ENCODE measurements around the gene TUBA3C.
"Not testable (repeated sequence)": the region's sequence is repeated elsewhere in the genome, so short reads cannot be mapped to it uniquely, and the experiment has no call there.

TUBA3C gene

DNA sequence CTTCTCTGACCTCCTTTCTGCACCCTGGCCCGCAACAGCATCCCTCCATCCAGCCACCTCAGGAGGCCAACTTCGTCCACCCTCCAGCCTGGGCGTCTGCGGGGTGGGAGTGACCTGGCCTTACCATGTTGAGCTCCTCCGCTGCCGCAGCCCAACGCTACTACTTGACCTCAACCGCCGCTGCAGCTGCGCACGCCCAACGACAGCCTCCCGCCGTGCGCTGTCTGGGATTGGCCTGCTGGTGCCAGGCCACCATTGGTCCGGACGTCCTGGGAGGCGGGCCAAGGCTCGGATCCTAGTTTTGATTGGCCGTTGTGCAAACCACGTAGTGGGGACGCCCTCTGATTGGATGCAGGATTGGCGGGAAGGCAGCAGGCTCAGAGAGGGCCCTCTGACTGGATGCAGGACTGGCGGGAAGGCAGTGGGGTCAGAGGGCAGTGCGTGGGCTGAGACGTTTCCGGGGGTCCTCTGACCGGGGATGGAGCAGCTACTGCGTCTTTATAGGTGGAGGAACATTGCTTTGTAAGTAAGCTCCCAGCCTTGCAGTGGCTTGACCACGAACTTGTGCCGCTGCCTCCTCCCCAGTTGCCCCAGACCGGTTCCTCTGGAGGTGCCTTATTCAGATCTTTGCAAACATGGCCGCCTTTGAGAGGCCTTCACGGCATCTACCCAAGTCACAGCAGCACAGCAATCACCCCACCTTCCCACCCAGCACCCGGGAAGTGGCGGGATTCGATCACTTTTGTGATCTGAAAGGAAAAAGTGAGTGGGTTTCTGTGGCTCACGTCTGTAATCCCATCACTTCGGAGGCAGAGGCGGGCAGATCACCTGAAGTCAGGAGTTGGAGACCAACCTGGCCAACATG lies at the start of gene TUBA3C:
TSS of gene TUBA3C (minus strand) at position 204 of the 865 bp plus-strand sequence. CDS start at position 127, 77 bp downstream.
- DNase-seq: no peak

DNA sequence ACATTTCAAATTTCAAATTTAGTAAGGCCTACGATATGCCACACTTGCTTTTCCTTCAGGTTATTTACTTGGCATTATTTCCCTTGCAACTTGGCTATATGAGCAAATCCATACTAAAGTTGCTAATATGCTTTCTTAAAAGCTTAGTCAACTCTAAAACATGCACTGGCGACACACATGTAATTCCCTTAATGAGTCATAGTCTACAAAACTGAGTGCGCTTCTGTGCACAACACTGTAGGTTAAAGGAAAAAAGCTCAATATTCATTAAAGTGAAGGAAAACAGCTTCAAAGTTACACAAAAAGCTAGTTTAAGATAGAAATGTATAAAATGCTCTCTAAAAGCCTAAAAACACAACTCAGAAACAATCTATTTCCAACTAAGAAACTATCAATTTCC lies 25.8 kb upstream of the TUBA3C start:
- DNase-seq: not testable (repeated sequence)

DNA sequence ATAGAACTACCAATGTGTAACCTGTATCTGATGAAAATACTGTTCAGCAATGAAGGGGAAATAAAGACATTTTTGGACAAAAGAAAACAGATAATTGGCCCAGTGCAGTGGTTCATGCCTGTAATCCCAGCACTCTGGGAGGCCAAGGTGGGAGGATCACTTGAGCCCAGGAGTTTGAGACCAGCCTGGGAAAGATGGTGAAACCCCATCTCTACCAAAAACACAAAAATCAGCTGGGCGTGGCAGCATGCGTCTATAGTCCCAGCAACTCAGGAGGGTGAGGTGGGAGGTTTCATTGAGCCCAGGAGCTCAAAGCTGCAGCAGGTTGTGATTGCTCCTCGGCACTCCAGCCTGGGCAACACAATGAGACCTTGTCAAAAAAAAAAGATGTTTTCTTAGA lies 11.0 kb upstream of the TUBA3C start:
- DNase-seq: not testable (repeated sequence)

DNA sequence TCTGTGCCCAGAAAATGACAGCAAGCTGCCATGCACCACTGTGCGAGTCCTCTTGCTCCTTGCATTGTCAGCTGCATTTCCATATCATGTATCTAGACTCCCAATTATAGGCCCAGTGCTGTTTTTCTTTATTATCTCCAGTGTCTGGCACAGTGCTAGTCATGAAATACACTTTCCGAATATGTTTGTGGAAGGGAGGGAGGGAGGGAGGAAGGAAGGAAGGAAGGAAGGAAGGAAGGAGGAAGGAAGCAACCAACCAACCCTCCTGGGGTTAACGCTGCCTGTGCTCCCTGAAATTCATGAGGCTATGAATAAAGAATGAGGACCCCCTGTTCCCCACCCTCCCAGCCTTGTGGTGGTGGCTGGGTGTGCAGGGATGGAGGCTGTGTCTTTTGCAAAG lies 8.3 kb upstream of the TUBA3C start:
- DNase-seq: not testable (repeated sequence)

DNA sequence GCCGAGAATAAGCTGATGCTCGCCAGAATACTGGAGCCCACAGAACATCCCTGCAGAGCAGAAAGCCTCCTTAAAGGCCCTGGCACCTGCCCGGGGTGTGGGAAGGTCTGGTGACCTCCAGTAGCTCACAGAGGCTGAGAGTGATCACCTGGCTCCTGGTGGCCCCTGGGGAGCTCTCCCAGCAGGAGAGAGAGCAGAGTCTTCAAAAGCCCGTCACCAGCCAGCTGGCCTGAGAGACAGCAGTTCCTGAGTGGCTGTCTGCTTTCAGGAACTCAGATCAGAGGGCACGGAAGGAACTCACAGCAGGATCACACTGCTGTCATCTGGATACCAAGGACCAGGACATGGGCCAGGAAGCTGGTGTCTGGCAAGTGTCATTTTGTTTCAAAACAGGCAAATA lies 7.7 kb upstream of the TUBA3C start:
- not testable (repeated sequence) for DNase-seq

DNA sequence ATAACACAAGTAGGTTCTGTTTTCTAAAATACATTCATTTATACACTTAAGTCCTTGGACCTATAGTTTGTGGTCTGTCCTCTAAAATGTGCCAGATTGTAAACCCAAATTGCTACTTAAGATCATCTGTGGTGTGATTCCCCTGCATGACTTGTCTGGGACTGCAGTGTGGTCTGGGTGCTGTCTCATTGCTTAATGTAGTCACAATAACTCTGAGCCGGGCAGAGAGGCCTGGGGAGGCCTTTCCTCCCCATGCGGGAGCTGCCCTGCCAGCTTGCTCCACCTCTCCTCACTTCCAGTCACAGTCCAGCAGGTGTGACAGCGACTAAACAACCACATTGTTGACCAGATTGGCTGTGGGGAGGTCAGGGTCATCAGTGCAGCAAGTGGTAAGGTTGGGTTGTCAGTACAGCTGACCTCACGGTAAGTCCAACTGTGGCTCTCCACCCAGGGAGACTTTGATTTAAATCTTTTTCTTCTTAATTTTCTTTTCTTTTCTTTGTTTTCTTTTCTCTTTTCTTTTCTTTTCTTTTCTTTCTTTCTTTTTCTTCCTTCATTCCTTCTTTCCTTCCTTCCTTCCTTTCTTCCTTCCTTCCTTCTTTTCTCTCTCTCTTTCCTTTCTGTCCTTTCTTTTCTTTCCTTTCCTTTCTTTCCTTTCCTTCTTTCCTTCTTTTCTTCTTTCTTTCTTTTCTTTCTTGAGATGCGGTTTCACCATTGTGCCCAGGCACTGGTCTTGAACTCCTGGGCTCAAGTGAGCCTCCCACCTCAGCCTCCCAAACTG lies 4.4 kb upstream of the TUBA3C start:
- DNase-seq: no peak

DNA sequence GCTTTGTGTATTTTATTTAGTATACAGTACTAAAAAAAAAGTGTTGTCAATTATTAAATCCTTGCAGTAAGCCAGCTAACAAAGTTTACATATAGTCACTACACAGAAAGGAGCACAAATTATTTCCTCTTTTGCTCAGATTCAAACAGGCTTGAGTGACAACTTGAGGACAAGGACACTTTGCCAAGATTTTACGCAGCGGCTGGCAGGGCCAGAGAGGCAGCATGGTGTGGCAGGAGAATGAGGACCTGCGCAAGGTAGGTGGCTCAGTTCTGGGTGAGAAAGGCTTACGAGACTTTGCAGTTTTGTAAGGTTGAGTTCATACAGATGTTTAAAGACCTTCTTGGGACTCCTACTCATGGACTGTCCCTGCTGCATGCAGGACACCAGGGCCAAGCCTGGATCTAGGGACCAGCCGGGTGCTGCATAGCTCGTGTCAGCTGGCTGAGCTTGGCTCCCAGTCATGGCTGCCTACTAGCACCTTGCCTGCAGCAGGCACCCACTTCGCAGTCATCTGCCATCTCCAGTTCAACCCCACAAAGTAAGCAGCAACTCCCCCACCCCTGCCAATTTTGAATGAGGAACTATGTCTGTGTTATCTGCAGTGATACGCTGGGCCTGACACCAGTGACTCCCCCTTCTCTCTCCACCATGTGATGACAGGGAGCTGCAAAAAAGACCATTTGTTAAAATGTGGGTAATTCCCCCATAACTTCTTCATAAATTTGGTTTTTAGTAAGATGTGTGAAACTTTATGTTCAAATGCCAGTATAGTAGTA lies 3.7 kb upstream of the TUBA3C start:
- no peak for DNase-seq

DNA sequence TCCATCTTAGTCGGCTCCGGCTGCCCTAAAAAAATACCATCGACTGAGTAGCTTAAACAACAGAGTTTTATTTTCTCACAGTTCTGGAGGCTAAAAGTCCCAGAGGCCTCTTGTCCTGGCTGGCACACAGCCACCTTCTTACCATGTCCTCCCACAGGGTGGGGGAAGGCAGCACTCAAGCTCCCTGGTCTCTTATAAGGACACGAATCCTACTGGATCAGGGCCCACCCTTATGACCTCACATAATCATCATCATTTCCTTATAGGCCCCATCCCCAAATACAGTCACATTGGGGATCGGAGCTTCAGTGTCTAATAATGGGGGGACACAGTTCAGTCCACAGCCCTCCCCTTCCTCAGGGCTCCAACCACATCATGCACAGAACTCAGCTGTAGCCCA lies 2.6 kb upstream of the TUBA3C start:
- no peak for DNase-seq

DNA sequence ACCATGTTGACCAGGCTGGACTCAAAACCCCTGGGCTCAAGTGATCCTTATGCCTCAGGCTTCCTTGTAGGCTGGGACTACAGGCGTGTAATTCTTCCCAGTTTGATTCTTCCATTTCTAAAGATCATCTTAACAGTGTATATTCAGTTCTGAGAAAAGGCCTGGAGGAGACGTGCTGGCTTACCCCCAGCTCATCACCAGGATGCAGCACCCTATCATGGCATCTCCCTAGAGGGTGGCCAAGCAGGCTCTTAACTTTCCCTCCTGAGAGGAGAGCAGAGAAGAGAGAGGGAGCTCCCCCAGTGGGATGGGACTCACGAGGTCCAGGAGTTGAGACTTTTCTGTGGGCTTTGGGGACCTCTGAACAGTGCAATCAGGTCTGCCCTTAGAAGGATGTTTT lies 2.1 kb upstream of the TUBA3C start:
- no peak for DNase-seq

DNA sequence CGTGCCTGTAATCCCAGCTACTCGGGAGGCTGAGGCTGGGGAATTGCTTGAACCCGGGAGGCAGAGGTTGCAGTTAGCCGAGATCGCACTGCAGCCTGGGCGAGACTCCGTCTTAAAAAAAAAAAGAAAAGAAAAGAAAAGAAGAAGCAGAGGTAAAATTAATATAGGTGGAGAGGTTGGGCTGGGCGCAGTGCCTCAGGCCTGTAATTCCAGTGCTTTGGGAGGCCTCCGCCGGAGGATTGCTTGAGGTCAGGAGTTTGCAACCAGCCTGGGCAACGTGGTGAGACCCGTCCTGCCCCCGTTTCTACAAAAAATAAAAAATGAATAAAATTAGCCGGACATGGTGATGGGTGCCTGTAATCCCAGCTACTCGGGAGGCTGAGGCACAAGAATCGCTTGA lies 912 bp upstream of the TUBA3C start:
- DNase-seq: no peak

DNA sequence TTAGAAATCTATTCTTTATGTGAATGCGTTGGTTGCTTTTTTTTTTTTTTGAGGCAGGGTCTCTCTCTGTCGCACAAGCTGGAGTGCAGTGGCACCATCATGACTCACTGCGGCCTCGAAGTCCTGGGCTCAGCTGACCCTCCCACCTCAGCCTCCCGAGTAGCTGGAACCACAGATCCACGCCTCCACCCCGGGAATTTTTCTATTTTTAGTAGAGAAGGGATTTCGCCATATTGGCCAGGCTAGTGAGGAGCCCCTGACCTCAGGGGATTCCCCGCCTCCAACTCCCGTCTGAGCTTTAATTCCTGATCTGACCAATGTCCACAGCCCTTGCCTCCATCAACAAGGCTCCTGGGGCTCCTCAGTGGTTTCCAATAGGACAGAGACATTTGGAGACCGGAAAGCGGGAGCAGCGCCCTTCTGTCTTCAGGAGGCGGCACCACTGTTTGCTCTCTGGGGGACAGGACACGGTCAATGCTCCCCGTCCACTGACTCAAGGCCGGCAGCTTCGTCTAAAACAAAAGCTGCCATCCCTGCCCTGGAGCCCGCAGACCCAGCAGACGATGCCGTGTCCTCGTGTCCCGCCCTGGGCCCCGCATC lies 503 bp downstream of the TUBA3C start:
- DNase-seq: no peak

DNA sequence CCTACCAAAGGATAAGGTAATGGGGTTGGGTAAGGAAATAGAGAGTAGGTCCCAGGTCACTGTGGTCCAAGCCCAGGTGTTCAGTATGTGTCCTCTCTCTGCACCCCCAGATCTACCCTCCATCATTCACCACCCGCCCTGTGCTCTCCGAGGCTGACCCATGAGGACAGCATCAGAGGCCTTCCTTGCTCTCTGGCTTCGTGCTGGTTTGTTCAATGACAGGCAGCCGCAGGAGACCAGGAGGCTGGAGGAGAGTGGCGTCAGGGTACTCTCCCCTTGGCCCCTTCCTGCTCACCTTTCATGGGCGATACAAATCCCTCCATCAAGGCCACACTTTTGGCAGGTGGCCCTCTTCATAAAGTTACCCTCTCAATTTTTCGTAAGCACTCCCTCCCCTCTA lies 1.7 kb downstream of the TUBA3C start:
- no peak for DNase-seq

DNA sequence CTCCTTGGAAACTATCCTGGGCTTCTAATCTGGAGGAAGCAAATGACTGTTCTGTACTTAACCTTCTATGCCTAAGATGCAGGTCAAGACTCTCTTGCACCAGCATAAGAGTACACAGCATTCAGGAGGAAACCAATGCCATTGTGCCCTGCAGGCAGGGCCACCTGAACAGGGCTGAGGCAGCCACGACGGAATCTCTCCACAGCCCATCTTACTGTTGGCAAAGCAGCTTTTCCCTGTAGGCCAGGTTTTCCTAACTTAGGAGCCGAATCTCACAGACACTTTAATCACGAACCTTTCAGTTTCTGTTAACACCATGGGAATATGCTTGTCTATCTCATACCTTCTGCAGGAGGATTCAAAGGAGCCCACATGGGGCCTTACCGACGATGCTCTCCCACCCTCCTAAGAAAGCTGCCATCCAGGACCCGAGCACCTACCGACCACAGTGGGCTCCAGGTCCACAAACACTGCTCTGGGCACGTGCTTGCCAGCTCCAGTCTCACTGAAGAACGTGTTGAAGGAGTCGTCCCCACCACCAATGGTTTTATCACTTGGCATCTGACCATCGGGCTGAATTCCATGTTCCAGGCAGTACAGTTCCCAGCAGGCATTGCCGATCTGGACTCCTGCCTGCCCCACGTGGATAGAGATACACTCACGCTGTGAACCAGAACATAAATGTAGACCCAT lies 2.6 kb downstream of the TUBA3C start:
- no peak for DNase-seq

DNA sequence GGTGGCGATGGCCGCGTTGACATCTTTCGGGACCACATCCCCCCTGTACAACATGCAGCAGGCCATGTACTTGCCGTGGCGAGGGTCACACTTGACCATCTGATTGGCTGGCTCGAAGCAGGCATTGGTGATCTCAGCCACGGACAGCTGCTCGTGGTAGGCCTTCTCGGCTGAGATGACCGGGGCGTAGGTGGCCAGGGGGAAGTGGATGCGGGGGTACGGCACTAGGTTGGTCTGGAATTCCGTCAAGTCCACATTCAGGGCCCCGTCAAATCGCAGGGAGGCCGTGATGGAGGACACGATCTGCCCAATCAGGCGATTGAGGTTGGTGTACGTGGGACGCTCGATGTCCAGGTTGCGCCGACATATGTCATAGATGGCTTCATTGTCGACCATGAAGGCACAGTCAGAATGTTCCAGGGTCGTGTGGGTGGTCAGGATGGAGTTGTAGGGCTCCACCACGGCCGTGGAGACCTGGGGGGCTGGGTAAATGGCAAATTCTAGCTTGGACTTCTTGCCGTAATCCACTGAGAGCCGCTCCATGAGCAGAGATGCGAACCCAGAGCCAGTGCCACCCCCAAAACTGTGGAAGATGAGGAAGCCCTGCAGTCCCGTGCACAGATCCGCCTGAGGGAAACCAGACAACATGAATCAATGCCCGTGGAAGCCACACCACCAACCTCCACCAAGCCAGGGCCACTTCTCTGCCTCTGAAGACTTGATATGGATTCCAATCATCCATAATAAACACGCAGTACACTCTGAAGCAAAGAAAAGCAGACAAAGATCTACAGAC lies 4.4 kb downstream of the TUBA3C start:
- not testable (repeated sequence) for DNase-seq

DNA sequence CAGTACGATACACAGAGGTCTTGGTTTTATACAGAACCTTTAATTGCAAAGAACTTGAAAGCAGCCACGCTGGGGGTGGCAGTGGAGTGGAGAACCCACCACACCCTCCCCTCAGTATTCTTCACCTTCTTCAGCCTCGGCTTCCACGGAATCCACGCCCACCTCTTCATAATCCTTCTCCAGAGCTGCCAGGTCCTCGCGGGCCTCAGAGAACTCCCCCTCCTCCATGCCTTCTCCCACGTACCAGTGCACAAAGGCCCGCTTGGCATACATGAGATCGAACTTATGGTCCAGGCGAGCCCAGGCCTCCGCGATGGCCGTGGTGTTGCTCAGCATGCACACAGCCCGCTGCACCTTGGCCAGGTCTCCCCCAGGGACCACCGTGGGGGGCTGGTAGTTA lies 7.9 kb downstream of the TUBA3C start:
- no peak for DNase-seq

DNA sequence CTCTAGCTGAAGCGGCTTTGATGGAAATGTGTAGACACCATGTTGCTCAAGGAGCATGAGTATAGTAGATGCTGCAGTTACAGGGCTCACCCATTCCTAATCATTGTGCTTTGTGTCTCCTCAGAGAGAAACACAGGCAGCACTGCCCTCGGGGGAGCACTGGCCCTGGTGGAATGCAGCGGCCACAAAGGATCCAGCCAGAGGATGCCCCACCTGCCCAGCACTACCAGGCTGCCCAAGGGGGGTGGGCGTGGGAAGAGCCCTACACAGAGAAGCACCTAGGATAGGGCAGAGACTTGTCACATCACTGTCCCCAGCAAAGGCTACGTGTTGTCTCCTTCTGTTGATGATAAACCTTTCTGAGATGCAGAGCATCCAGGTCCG lies 9.0 kb downstream of the TUBA3C start:
- no peak for DNase-seq

DNA sequence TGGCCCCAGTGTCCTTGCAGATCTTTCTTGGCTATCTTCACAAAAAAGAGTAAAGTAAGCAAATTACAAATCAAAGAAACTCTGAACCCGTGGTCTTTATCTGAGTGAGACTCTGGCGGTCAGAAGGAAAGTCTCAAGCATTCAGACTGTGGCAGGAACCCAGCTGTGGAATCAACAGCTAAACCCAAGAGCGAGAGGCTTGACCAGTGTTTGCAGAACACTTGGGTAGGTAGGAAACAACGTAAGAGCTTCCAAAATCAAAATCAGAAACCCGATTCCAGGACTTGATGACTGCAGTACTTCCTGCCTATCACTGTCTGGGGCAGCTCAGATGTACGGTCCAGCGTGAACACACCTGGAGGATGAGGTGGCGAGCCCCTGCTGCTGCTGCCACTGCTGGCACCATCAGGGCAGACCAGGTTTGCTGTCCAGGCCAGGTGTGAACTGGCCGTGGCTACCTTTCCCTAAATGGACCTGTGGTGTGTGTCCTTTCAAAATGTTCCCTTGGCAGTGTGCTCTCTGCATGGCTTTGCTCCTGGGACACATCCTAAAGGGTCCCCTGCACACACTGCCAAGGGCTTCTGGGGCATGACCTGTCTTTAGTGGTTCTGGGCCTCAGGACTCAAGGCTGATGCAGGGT lies 9.5 kb downstream of the TUBA3C start:
- DNase-seq: no peak

DNA sequence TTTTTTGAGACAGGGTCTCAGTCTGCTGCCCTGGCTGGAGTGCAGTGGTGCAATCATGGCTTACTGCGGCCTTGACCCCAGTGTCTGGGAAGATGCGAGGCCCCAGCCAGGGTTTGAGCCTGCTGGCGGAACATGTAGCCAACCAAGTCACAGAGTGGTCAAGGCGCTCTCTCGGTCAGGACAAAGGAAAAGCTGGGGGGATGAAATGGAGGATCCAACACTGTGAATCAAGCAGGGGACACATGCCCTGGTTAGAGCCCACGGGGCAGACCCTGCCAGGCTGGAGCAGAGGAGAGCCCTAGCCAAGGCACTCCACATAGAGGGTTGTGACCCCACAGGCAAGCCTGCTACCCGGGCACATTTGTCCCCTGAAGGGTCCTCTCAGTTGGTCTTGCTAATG lies 10.1 kb downstream of the TUBA3C start:
- DNase-seq: no peak

DNA sequence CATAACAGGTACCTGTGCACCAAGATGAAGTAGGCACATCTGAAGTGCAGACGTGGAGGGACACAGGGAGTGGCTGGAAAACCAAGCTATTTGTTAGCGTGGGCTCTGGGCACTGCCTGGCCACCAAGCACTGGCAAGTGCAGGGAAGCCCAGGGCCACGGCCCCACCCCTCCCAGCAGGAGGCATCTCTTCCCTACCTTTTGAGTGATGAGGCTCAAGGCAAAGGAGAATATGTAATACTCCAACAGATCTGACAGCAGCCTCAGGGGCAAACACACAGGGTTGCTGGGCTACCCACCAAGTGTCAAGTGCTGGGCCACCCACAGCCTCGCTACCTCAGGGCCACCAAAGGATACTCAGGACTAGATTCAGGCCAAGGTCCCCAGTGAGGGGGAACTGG lies 11.6 kb downstream of the TUBA3C start:
- DNase-seq: no peak

DNA sequence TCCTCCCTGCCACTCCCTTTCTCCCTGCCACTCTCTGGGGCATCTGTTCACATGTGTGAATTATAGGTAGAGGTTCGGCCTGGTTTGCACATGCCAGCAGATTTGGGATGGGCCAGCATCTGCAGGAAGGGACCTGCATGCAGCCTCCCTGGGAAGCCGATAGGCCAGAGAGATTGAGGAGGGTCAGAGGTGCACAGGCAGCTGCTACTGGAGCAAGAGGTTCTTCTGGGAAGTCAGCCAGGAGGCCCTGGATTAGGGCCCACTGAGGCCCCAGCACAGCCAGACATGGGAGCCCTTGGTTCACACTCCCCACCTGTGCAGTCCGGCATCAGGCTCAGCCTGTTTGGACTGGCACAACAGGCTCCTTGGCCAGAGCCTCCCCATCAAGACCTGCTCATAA lies 12.1 kb downstream of the TUBA3C start:
- DNase-seq: no peak

DNA sequence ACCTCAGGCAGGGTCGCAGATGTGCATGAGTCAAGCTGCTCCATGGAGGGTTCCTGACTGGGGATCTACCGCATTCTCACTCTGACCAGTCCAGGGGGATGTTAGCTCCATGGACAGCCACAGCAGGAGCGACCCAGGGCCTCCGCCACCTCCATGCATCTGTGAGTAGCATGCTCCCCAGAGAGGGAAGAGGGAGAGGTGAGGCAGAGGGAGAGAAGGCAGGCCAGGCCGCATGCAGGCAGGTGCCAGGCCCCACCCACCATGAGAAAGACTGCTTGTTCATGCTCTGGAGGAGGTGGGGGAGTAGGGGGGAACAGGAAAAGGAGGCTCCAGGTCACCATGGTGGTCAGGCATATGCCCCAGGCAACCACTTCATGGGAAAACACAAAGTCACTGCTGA lies 20.3 kb downstream of the TUBA3C start:
- DNase-seq: no peak

Measured in NCI-H1092 treated with DMSO at 0.1 percent for 48 hours (cell line).